ENCODE data around the gene RRBP1.

Gene RRBP1

DNA sequence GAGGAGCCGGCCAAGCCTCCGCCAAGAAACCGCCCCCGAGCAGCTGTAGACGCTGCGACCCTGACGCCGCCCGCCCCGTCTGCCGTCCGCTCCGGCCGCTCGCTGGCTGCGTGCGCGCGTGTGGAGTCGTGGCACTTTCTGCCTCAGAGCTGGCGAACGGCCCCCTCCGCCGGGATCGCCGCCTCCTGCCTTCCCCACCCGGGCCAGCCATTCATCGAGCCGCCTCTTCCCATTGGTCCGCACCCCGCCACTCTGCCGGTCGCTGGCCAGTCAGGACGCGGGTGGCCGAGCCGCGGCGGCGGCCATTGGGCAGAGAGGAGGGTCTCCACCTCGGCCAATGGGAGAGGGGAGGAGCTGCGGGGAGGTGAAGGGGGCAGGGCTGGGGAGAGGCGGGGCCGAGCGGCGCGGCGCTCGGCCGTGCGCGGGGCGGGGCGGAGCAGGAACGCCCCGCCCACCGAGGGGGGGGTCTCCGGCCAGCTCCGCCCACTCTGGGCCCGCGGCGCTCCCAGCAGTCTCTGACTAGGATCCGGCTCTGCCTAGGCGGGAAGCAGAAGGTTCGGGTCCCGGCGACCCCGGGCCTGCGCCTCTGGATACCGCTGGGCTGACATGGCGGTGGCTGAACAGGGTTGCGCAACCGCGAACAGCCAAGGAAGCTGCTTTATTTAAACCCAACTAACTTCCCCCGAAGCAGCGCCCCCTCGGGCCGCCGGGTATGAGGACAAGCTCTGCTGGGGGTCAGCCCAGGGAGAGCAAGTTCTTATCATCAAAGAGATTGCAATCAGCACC, at the start of gene RRBP1:
TSS of gene RRBP1 (minus strand) at position 140 of the 786 bp plus-strand sequence. CDS start 21,735 bp downstream, outside the sequence.
- DNase-seq (ENCODE audit: low spot score) = peak; percentile 98

DNA sequence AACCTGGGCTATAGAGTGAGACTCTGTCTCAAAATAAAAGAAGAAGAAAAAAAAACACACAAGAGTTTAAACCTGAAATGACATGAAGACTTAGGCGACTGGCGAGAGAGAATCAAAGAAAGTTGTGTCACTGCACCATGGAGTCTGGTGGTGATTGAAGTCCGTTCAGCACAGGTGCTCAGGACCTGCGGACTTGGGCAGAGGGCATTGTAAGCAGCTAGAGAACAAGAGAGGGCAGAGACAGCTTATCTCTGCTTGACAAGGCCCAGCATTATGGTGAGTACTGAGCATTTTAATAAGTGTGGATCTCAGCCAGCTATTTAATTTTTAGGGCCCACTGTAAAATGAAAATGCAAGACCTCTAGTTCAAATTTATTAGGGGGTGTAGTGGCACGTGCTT, 49.2 kb upstream of the RRBP1 start:
- no peak for DNase-seq (ENCODE audit: low spot score)

- DNase-seq (ENCODE audit: low spot score) = no peak
Measured at GRCh38 chr20:17730071-17730470, 48.0 kb upstream of the RRBP1 start.

- DNase-seq (ENCODE audit: low spot score) = no peak
Measured at GRCh38 chr20:17728074-17728473, 46.0 kb upstream of the RRBP1 start.

DNA sequence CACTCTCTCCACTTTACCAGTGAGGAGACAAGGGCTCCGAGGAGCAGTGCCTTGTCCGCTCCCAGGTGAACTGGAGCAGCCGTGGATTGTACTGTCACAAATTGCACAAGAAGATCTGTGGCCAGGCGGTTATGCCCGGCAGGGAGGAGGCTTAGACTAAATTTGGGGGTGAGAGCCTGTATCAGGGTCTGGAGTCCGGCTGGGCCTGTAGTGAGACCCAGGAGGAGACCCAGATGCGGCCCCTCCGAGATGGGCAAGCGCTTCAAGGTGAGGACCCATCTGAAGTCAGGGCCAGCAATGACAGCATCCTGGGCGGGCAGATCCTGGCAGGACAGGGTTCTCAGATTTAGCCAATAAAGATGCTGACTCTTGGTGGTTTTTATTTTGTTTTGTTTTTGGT, 45.3 kb upstream of the RRBP1 start:
- no peak for DNase-seq (ENCODE audit: low spot score)

GRCh38 chr20:17726902-17727301, 44.9 kb upstream of the RRBP1 start:
- DNase-seq (ENCODE audit: low spot score) = no peak

DNA sequence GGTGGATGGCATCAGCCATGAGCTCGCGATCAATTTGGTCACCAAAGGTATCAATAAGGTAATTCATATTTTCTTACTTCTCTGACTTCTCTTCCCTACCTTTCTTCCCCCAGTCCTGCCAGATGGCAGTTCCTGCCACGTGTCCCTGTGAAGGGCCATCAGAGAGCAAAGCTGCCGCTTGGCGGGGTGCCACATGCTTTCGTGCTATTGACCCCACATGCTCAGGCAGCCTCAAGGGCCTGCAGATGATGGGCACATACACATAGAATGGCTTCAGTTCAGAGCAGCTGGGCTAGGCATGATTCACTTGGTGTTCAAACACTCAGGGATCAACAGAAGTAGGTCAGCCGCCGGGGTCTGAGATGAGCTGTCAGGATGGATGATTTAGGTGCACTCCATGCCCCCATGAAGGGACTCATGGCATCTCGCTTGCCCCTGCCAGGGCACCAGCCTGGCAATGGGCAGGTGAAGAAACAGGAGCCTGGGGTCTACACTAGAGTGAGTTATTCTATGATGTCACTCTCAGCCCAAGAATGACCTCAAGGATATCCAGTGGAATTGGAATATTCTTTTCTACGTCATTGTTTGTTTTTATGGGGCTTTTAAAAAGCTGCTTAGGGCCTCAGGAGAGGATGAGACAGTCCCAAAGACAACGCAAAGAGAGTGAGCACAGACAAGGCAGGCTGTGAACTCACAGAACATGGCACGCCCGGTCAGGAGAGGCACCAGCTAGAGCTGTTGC, 43.2 kb upstream of the RRBP1 start:
- DNase-seq (ENCODE audit: low spot score) = no peak

DNA sequence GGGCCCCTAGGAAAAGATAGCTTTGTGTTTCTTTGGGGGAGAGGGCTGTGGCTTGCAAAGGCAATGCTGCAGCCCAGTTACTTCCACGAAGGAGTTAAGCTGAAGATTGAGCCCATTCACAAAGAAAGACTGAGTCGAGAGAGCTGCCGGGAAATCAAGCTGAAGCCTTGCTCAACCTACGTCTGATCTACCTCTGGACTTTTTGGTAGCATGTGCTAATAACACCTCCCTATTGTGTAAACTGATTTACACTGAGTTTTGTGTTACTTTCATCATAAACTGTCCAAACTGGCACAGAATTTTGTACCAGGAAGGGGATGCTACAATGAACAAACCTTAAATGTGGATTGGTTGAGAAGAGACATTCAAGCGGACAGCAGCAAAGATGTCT, 41.3 kb upstream of the RRBP1 start:
- DNase-seq (ENCODE audit: low spot score) = no peak

DNA sequence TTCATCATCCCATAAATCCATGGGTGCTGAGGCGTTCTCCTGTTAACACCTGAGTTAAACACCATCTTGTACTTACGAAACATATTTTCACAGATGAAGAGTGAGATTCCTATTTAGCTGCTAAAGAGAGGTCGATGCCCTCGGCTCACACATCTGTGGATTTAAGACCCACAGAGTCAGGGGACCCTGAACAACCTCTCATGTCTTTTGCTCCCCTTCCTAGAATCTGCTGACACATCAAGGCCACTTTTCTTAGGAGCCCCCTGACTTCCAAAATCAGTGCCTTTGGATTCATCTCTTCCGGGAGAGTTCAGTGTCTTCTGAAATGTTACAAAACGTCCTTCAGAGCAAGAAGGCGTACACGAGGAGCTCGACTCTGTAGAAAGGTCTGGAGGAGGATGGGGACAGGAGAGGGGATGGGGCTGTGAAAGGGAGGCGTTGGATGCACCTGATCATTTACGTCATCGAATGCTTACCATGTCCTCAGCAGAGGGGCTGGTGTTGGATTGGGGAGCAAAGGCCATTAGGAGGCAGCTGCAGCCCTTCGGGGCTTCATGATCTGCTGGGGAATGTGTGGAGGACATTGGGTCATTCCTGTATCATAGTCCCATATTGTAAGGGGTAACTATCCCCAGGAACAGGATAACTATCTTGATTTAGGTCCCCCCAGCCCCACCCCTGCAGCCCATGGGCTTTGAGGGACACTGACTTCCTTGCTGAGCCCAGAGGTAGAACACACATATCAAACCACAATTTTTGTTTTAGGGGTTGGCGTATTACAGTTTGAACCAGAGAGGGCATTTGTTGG, 40.7 kb upstream of the RRBP1 start:
- DNase-seq (ENCODE audit: low spot score) = no peak

DNA sequence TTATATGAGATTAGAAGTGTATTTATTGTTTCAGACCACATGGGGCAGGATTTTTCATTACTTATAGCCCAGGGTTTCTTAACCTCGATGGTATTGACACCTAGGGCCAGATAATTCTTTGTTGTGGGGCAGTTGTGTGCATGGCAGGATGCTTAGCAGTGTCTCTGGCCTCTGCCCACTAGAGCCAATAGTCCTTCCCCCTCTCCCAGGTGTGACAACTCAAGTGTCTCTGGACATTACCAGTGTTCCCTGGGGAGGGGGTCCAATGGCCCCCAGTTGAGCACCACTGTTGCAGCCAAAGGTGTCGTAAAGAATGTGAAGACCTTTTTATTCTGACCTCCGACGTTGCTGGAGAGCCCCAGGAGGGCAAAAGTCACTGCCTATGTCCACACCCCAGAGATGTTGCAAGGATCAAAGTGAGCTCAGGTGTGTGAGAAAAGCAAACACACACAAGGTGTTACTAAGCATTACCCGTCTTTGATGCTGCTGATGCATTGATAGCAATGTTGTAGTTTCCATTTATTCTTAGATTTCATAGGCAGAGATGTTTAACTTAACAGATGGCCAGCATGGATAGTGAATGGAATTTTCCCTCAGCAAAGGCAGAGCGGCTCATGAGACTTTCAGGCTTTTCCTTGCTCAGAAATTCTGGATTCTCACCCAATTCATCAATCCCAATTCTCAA, 39.9 kb upstream of the RRBP1 start:
- no peak for DNase-seq (ENCODE audit: low spot score)

DNA sequence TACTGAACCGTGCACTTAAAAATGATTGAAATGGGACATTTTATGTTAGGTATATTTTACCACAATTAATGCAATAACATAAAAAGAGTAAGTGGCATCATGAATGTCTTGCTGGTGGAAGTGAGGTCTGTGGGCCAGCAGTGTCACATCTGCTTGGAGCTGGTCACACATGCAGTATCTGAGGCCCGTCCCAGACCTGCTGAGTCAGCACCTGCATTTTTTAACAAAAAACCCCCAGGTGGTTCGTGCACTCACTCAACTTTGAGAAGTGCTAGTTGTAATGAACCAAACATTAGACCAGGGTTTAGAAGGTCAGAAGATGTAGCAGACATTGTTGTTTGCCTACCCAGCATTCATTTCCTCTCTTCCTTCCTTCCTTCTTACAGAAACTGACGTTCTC, 38.7 kb upstream of the RRBP1 start:
- no peak for DNase-seq (ENCODE audit: low spot score)

GRCh38 chr20:17716331-17716730, 34.3 kb upstream of the RRBP1 start:
- DNase-seq (ENCODE audit: low spot score) = no peak

- DNase-seq (ENCODE audit: low spot score) = no peak
Measured at GRCh38 chr20:17715075-17715474, 33.0 kb upstream of the RRBP1 start.

DNA sequence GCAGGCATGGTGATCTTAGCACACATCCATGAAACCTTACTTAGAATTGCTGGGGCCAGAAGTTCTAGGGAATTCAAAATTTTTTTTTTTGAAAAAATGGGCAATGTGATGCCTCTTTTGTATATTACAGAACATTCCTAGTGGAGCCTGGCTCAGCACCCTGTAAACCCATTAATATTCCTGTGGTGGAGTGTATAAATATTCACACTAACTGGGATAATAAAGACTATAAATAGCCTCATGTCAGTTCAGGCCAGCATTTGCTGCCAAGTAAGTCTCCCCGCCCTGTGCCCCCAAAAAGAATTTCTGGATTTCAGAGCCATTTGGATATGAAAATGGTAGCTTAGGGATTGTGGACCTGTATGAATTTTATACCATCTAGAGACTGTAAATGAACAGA, 32.6 kb upstream of the RRBP1 start:
- DNase-seq (ENCODE audit: low spot score) = no peak

DNA sequence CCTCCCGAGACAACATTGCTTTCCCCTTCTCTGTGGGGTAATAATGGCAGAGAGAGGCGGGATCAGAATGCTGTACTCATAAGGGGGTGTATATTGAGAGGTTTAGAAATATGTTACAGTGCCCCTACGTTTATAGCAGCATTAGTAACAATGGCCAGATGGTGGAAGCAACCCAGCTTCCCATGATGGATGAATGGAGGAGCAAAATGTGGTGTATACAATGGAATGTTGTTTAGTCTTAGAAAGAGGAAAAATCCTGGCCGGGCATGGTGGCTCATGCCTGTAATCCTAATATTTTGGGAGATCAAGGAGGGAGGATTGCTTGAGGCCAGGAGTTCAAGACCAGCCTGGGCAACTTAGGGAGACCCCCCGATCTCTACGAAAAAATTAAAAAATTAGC, 30.7 kb upstream of the RRBP1 start:
- DNase-seq (ENCODE audit: low spot score) = no peak

GRCh38 chr20:17712201-17712600, 30.2 kb upstream of the RRBP1 start:
- DNase-seq (ENCODE audit: low spot score) = no peak

- no peak for DNase-seq (ENCODE audit: low spot score)
Measured at GRCh38 chr20:17711267-17711627, 29.2 kb upstream of the RRBP1 start.

DNA sequence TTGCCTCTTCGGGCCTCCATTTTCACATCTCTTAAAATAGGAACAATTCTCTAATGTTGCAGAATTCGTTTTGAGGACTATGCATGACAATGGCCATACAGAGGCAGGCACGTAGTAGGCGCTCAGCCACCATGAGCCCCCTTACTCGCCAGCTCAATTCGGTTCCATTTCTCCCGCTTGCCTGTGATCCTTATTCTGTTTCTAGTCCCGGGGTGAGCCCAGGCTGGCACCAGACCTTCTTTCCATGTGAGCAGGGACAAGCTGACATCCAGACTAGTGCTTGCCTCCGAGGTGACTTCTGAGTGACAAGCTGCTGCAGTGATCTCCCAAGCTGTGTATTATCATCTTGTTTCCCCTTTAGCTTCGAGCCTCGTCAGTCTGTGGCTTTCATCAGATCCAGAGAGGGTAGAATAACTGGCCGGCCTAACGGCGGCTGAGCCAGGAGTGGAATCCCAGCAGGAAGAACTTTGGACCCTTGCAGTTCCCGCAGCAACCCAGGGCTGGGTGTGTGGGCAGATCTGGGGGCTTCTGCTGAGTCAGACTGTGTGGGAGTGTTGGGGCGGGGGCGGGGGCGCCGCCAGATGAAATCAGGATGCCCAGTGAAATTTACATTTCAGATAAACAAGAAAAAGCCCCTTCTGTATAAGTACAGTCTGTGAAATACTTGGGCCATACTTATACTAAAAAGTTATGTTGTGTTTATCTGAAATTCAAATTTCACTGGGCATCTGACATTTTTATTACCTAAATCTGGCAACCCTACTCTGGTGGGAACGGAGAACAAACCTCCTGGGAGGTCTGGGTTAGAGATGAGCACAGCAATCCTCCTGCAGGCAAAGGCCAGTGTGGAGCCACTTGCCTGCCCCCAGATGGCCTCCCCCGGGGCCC, 28.6 kb upstream of the RRBP1 start:
- no peak for DNase-seq (ENCODE audit: low spot score)

GRCh38 chr20:17709361-17710293, 27.6 kb upstream of the RRBP1 start:
- DNase-seq (ENCODE audit: low spot score) = no peak
